Activated T-helper 17 cell treated with anti-CD3 and anti-CD28 coated beads, Interleukin-2, amount 50 U/mL, for 72 hours (primary cell): ENCODE measurements around the gene ARID3A. TPM values are rescaled to one million over a fixed set of nuclear protein-coding genes. Genes with fewer than 3 reads are reported as not detected.

Experiments
- ATAC-seq: fragments of 150-1000 bp; cut with Tn5 transposase; replicated peaks from 2 replicates; pipeline ENCODE4 v1.10.0; 2021; ENCODE audit warnings: mild to moderate bottlenecking, moderate library complexity
- H3K27ac Mint-ChIP-seq: one replicate; pipeline ENCODE4 v1.8.0; 2022; ENCODE audit warnings: mixed read lengths
- H3K27me3 Mint-ChIP-seq: one replicate; pipeline ENCODE4 v1.8.0; 2022; ENCODE audit warnings: mixed read lengths
- H3K36me3 Mint-ChIP-seq: one replicate; pipeline ENCODE4 v1.8.0; 2022; ENCODE audit warnings: low read depth, mild to moderate bottlenecking, mixed read lengths
- H3K4me1 Mint-ChIP-seq: one replicate; pipeline ENCODE4 v1.8.0; 2022; ENCODE audit warnings: mixed read lengths
- H3K4me3 Mint-ChIP-seq: one replicate; pipeline ENCODE4 v1.8.0; 2022; ENCODE audit warnings: mild to moderate bottlenecking, mixed read lengths
- H3K9me3 Mint-ChIP-seq: one replicate; pipeline ENCODE4 v1.8.0; 2022; ENCODE audit warnings: mixed read lengths
- total RNA-seq, 2 donors: library from RNA; stranded (reverse); gene quantifications; one replicate each; pipeline ENCODE4 v1.2.3, GENCODE V29; 2022

ARID3A gene
- total RNA-seq, 2 donors from 2014 or later: 50.3 to 79.3 TPM

GRCh38 chr19:928471-929202 lies 2.8 kb downstream of the ARID3A start:
- peaks cover 16% of the 10 kb centered on the region for H3K36me3 Mint-ChIP-seq
- H3K9me3 Mint-ChIP-seq: no peaks in the 10 kb centered on the region
- no peaks in the 10 kb centered on the region for H3K27me3 Mint-ChIP-seq
- peaks cover 4% of the 10 kb centered on the region for H3K4me1 Mint-ChIP-seq
- no peak overlapping the region for H3K4me3 Mint-ChIP-seq
- ATAC-seq: no peak
- H3K27ac Mint-ChIP-seq: no peak overlapping the region

GRCh38 chr19:929203-929890 lies 3.5 kb downstream of the ARID3A start:
- Mint-ChIP-seq H3K4me1 (peaks cover 4% of the 10 kb centered on the region), H3K27ac (no peak overlapping the region)

GRCh38 chr19:929891-930258 lies 4.0 kb downstream of the ARID3A start:
- no peak overlapping the region for H3K4me3 Mint-ChIP-seq
- no peaks in the 10 kb centered on the region for H3K27me3 Mint-ChIP-seq
- peaks cover 4% of the 10 kb centered on the region for H3K4me1 Mint-ChIP-seq
- no peak for ATAC-seq
- no peaks in the 10 kb centered on the region for H3K9me3 Mint-ChIP-seq
- H3K27ac Mint-ChIP-seq: no peak overlapping the region
- peaks cover 16% of the 10 kb centered on the region for H3K36me3 Mint-ChIP-seq

More at GRCh38 chr19:929203-929890, 3.5 kb downstream of the ARID3A start:
- peaks cover 16% of the 10 kb centered on the region for H3K36me3 Mint-ChIP-seq
- no peaks in the 10 kb centered on the region for H3K27me3 Mint-ChIP-seq
- no peaks in the 10 kb centered on the region for H3K9me3 Mint-ChIP-seq
- ATAC-seq: no peak
- no peak overlapping the region for H3K4me3 Mint-ChIP-seq

- ATAC-seq: no peak
Observed at GRCh38 chr19:931860-932647, 6.2 kb downstream of the ARID3A start.

GRCh38 chr19:932648-933552 lies 7.1 kb downstream of the ARID3A start:
- H3K4me1 Mint-ChIP-seq: peaks cover 4% of the 10 kb centered on the region
- peak; percentile 19 for ATAC-seq
- H3K9me3 Mint-ChIP-seq: no peaks in the 10 kb centered on the region
- H3K27me3 Mint-ChIP-seq: no peaks in the 10 kb centered on the region
- H3K27ac Mint-ChIP-seq: peak overlapping the region; percentile 68
- H3K4me3 Mint-ChIP-seq: peak overlapping the region; percentile 71
- peaks cover 24% of the 10 kb centered on the region for H3K36me3 Mint-ChIP-seq

More at GRCh38 chr19:931860-932647, 6.2 kb downstream of the ARID3A start:
- peaks cover 17% of the 10 kb centered on the region for H3K36me3 Mint-ChIP-seq
- peak overlapping the region; percentile 71 for H3K4me3 Mint-ChIP-seq
- no peaks in the 10 kb centered on the region for H3K27me3 Mint-ChIP-seq
- no peak overlapping the region for H3K27ac Mint-ChIP-seq
- peaks cover 4% of the 10 kb centered on the region for H3K4me1 Mint-ChIP-seq
- no peaks in the 10 kb centered on the region for H3K9me3 Mint-ChIP-seq

GRCh38 chr19:933553-933882 lies 7.7 kb downstream of the ARID3A start:
- Mint-ChIP-seq H3K9me3 (no peaks in the 10 kb centered on the region), H3K4me1 (peaks cover 4% of the 10 kb centered on the region), H3K36me3 (peaks cover 29% of the 10 kb centered on the region), H3K27ac (no peak overlapping the region), H3K27me3 (no peaks in the 10 kb centered on the region), H3K4me3 (no peak overlapping the region)
- no peak for ATAC-seq

GRCh38 chr19:934197-934840 lies 8.5 kb downstream of the ARID3A start:
- Mint-ChIP-seq H3K27me3 (no peaks in the 10 kb centered on the region), H3K27ac (no peak overlapping the region), H3K4me3 (no peak overlapping the region), H3K36me3 (peaks cover 29% of the 10 kb centered on the region), H3K9me3 (no peaks in the 10 kb centered on the region), H3K4me1 (peaks cover 4% of the 10 kb centered on the region)
- no peak for ATAC-seq

GRCh38 chr19:934865-935479 lies 9.1 kb downstream of the ARID3A start:
- H3K4me1 Mint-ChIP-seq: peaks cover 5% of the 10 kb centered on the region
- H3K4me3 Mint-ChIP-seq: no peak overlapping the region
- H3K27ac Mint-ChIP-seq: no peak overlapping the region
- peaks cover 32% of the 10 kb centered on the region for H3K36me3 Mint-ChIP-seq
- no peak for ATAC-seq
- no peaks in the 10 kb centered on the region for H3K9me3 Mint-ChIP-seq
- no peaks in the 10 kb centered on the region for H3K27me3 Mint-ChIP-seq

GRCh38 chr19:936175-936546 lies 10.3 kb downstream of the ARID3A start:
- no peak overlapping the region for H3K27ac Mint-ChIP-seq
- no peaks in the 10 kb centered on the region for H3K27me3 Mint-ChIP-seq
- H3K36me3 Mint-ChIP-seq: peaks cover 29% of the 10 kb centered on the region
- H3K9me3 Mint-ChIP-seq: no peaks in the 10 kb centered on the region
- no peak for ATAC-seq
- no peak overlapping the region for H3K4me3 Mint-ChIP-seq
- peaks cover 10% of the 10 kb centered on the region for H3K4me1 Mint-ChIP-seq

GRCh38 chr19:937259-937694 lies 11.4 kb downstream of the ARID3A start:
- Mint-ChIP-seq H3K4me1 (peaks cover 15% of the 10 kb centered on the region), H3K36me3 (peaks cover 35% of the 10 kb centered on the region), H3K9me3 (no peaks in the 10 kb centered on the region), H3K4me3 (peak overlapping the region; percentile 33), H3K27ac (peak overlapping the region; percentile 18), H3K27me3 (no peaks in the 10 kb centered on the region)
- ATAC-seq: peak; percentile 79

- peak overlapping the region; percentile 33 for H3K4me3 Mint-ChIP-seq
- peaks cover 35% of the 10 kb centered on the region for H3K36me3 Mint-ChIP-seq
- no peaks in the 10 kb centered on the region for H3K27me3 Mint-ChIP-seq
- no peaks in the 10 kb centered on the region for H3K9me3 Mint-ChIP-seq
- H3K4me1 Mint-ChIP-seq: peaks cover 11% of the 10 kb centered on the region
- no peak for ATAC-seq
- peak overlapping the region; percentile 18 for H3K27ac Mint-ChIP-seq
Observed at GRCh38 chr19:938233-938923, 12.5 kb downstream of the ARID3A start.

GRCh38 chr19:939439-939838 lies 13.6 kb downstream of the ARID3A start:
- no peaks in the 10 kb centered on the region for H3K9me3 Mint-ChIP-seq
- H3K27me3 Mint-ChIP-seq: no peaks in the 10 kb centered on the region
- peaks cover 11% of the 10 kb centered on the region for H3K4me1 Mint-ChIP-seq
- peaks cover 35% of the 10 kb centered on the region for H3K36me3 Mint-ChIP-seq
- peak overlapping the region; percentile 79 for H3K4me3 Mint-ChIP-seq
- peak overlapping the region; percentile 86 for H3K27ac Mint-ChIP-seq
- no peak for ATAC-seq

- peaks cover 35% of the 10 kb centered on the region for H3K36me3 Mint-ChIP-seq
- peak overlapping the region; percentile 86 for H3K27ac Mint-ChIP-seq
- H3K27me3 Mint-ChIP-seq: no peaks in the 10 kb centered on the region
- no peak for ATAC-seq
- peaks cover 11% of the 10 kb centered on the region for H3K4me1 Mint-ChIP-seq
- no peaks in the 10 kb centered on the region for H3K9me3 Mint-ChIP-seq
- peak overlapping the region; percentile 79 for H3K4me3 Mint-ChIP-seq
Observed at GRCh38 chr19:939922-940321, 14.1 kb downstream of the ARID3A start.
